ENCODE results near the gene PRSS21. TPM values are rescaled to one million over a fixed set of nuclear protein-coding genes. Genes with fewer than 3 reads are reported as not detected.

PRSS21 gene
- total and polyA plus RNA-seq, 10 of the 15 experiments (the other 5 are each of a cell fraction or from before 2014, with no cell fraction given) = 5.3 to 73.4 (median 40.1) TPM; not detected in 1

- TF ChIP-seq CUX1 (IDR thresholded peaks at IDR 0.05; ENCODE audit: insufficient replicate concordance, low read depth, low read length) (no peak), KDM1A (IDR thresholded peaks at IDR 0.05; ENCODE audit: borderline replicate concordance) (no peak), E2F8 (IDR thresholded peaks at IDR 0.05; ENCODE audit: low read depth, partially characterized antibody) (no peak), JUNB (IDR thresholded peaks at IDR 0.05) (no peak), ZZZ3 (IDR thresholded peaks at IDR 0.05; ENCODE audit: control insufficient read depth, insufficient read length, low read depth) (no peak), ZBTB11 (CRISPR knock-in tag; IDR thresholded peaks at IDR 0.05) (no peak), RAD51 (IDR thresholded peaks at IDR 0.05) (no peak), CTCF (IDR thresholded peaks at IDR 0.05 in 2 of 3, conservative IDR thresholded peaks at IDR 0.05 in 1 of 3; ENCODE audit: control insufficient read depth in 2 of 3, extremely low read depth in 1 of 3, insufficient read depth in 1 of 3, low read depth in 3 of 3, low read length in 3 of 3) (no peak), KLF5 (IDR thresholded peaks at IDR 0.05; ENCODE audit: partially characterized antibody) (no peak), POLR2A (IDR thresholded peaks at IDR 0.05; ENCODE audit: low read depth, low read length) (no peak), ZNF384 (IDR thresholded peaks at IDR 0.05; ENCODE audit: borderline replicate concordance, low read depth, low read length) (no peak), FOS (IDR thresholded peaks at IDR 0.05; ENCODE audit: borderline replicate concordance, extremely low read depth, insufficient read length) (no peak)
Observed at GRCh38 chr16:2825049-2825742, 8.2 kb downstream of the PRSS21 start (continued).

All from GM12878 (cell line).